ENCODE results near the gene LPIN1.

Gene LPIN1

GRCh38 chr2:11872247-11872947, 126.0 kb downstream of the LPIN1 start:
- no peak for DNase-seq

GRCh38 chr2:11872948-11873269, 126.5 kb downstream of the LPIN1 start:
- DNase-seq, result no peak

DNA sequence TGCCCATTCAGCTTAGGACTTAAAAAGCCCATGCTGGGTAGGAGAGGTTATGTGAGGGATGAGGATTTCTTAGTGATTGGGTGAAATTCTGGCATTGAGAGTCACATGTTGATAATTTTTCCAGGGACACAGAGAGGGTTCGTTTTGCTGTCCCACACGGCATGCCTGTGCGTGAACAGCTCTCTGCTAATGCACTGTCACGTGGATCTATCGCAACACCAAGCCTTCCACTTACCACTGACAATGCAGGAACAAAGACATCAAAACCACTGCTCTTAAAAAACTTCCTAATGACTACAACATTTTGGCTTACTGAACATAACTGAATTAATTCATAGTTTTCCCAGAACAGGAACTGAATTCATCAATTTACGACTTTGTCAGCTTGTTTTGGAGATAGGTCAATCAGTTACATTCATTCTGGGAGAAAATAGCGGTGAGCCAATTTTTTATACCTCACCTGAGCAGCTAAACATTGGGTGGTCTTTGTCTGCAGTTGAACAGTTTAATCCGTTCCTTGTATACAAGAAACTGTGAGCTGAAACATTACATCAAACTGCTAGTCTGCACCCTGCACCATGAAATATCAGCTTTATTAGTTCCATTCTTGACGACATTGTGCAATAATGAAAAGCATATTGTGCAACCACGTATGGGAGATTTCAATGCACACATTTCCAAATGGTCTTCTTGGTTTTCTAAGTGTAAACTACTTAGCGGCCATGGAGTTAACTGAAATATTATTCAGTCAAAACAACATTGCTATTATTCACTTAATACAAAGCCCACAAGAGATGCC, 127.1 kb downstream of the LPIN1 start:
- DNase-seq, result no peak

DNA sequence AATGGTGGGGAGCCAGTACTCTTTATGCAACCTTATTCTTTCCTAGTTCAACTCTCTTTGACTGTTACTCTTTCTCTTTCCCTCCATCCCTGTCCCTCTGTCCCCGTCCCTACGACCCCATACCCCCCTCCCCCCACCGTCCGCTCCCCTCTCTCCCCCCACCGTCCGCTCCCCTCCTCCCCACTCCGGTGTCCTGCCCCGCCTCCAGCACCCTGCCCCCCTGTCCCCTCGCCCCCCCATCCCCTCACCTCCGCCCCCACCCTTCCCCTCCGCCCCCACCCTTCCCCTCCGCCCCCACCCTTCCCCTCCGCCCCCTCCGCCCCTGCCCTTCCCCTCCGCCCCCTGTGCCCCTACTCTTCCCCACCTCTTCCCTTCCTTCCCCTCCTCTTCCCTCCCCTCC, 128.4 kb downstream of the LPIN1 start:
- no peak for DNase-seq

DNA sequence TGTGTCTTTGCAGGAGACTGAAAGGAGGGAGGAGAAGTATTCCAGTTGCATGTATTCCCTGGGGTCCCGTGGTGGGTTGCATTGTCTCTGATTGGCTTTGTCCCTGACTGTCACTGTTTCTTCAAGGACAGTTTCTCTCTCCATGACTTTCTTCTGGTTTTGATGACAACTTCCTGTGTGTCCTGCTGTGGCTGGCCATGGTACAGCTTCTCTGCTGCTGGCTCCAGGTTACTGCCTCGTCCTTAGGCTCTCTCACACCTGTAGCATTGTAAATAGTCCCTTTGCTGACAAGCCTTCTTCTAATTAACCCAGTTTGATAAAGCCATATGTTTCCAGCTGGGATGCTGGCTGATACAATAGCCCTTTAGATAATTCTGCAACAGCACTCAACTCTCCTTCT, 129.0 kb downstream of the LPIN1 start:
- no peak for DNase-seq

- no peak for DNase-seq
These were observed 130.0 kb downstream of the LPIN1 start for GRCh38 chr2:11876436-11876835.

DNA sequence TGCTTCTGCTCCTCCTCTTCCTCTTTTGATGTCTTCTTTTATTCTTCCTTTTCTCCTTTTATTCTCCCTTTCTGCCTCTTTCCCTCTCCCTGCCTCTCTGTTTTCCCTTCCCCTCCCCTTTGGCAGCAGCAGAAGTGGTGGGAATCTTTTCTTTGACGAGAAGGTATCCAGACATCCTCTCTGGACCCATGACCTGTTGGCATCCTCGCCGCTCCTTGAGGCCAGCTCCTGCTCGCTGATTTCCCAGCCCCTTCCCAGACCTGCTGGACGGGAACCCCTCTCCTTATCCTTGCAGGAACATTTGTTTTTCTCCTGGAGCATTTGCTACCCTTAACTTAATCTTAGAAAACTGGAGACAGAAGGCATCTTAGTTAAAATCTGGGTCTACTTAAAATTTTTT, 130.5 kb downstream of the LPIN1 start:
- no peak for DNase-seq
